ENCODE results near the gene GCA. TPM values are rescaled to one million over a fixed set of nuclear protein-coding genes. Genes with fewer than 3 reads are reported as not detected.

GCA gene
- total and polyA plus RNA-seq, 8 donors, result 32.1 to 92.2 (median 35.7) TPM

- Histone ChIP-seq H3K27me3 (no peaks in the 10 kb centered on the region), H3K4me3 (no peak overlapping the region), H3K9me3 (no peaks in the 10 kb centered on the region), H3K36me3 (peaks cover 0 to 33% of the 10 kb centered on the region in 2 donors), H3K27ac (no peak overlapping the region), H3K4me1 (peaks cover 0 to 14% of the 10 kb centered on the region in 2 donors)
- no peak for ATAC-seq
- intact Hi-C loops (cut with DNase I), result no loop called here
- no peak for TF ChIP-seq CTCF (IDR thresholded peaks at IDR 0.05)
- DNase-seq, result no peak
These were observed 35.0 kb upstream of the GCA start for GRCh38 chr2:162308747-162309503.

- no peaks in the 10 kb centered on the region for H3K9me3 ChIP-seq
- no peak overlapping the region for H3K27ac ChIP-seq
These were observed 31.1 kb upstream of the GCA start for GRCh38 chr2:162312853-162313252.

GRCh38 chr2:162315938-162316337, 28.0 kb upstream of the GCA start:
- intact Hi-C loops (cut with DNase I), result no loop called here

More at GRCh38 chr2:162312853-162313252, 31.1 kb upstream of the GCA start:
- Histone ChIP-seq H3K36me3 (peaks cover 0 to 25% of the 10 kb centered on the region in 2 donors), H3K27me3 (no peaks in the 10 kb centered on the region), H3K4me3 (no peak overlapping the region), H3K4me1 (peaks cover 6 to 39% of the 10 kb centered on the region in 2 donors)
- intact Hi-C loops (cut with DNase I), result no loop called here
- no peak for ATAC-seq
- no peak for TF ChIP-seq CTCF (IDR thresholded peaks at IDR 0.05)
- no peak for DNase-seq

GRCh38 chr2:162316590-162316989, 27.3 kb upstream of the GCA start:
- H3K9me3 ChIP-seq, result no peaks in the 10 kb centered on the region
- H3K27ac ChIP-seq, result no peak overlapping the region
- H3K36me3 ChIP-seq, result no peaks in the 10 kb centered on the region
- ATAC-seq, result no peak
- intact Hi-C loops (cut with DNase I), result no loop called here
- no peaks in the 10 kb centered on the region for H3K27me3 ChIP-seq
- TF ChIP-seq CTCF (IDR thresholded peaks at IDR 0.05), result no peak
- no peak for DNase-seq
- H3K4me1 ChIP-seq, result peaks cover 9 to 66% of the 10 kb centered on the region in 2 donors
- peak overlapping the region in 1 of 2 donors; percentile 92 for H3K4me3 ChIP-seq

More at GRCh38 chr2:162315938-162316337, 28.0 kb upstream of the GCA start:
- Histone ChIP-seq H3K27me3 (no peaks in the 10 kb centered on the region), H3K36me3 (no peaks in the 10 kb centered on the region), H3K9me3 (no peaks in the 10 kb centered on the region), H3K4me1 (peaks cover 8 to 60% of the 10 kb centered on the region in 2 donors), H3K27ac (no peak overlapping the region), H3K4me3 (peak overlapping the region in 1 of 2 donors; percentile 92)
- TF ChIP-seq CTCF (IDR thresholded peaks at IDR 0.05), result no peak
- no peak for DNase-seq
- no peak for ATAC-seq

GRCh38 chr2:162317058-162317742, 26.7 kb upstream of the GCA start:
- no peaks in the 10 kb centered on the region for H3K36me3 ChIP-seq
- no peak for TF ChIP-seq CTCF (IDR thresholded peaks at IDR 0.05)
- no peaks in the 10 kb centered on the region for H3K27me3 ChIP-seq
- peaks cover 9 to 65% of the 10 kb centered on the region in 2 donors for H3K4me1 ChIP-seq
- ATAC-seq (no peak), DNase-seq (no peak)
- peak overlapping the region; percentile 94 to 98 for H3K27ac ChIP-seq
- no peaks in the 10 kb centered on the region for H3K9me3 ChIP-seq
- peak overlapping the region; percentile 68 to 92 for H3K4me3 ChIP-seq
- intact Hi-C loops (cut with DNase I), result no loop called here
